Fibroblast of the aortic adventitia (primary cell): Measurements from ENCODE around the gene GTF2A1. TPM values are rescaled to one million over a fixed set of nuclear protein-coding genes. Genes with fewer than 3 reads are reported as not detected.

ENCODE experiments used
- DNase-seq: peaks from one replicate; pipeline ENCODE4 v3.0.0-alpha.2; 2010; ENCODE audit warnings: low read depth
- H3K4me3 ChIP-seq: 2 replicates; pipeline ENCODE4 v1.5.1; 2011; ENCODE audit warnings: low read depth, mild to moderate bottlenecking, control low read depth, low read length, moderate library complexity
- total RNA-seq: library from RNA; depleted of rRNA; stranded (reverse); fragments of >200 nt; gene quantifications from 2 replicates; pipeline ENCODE4 v1.2.3, GENCODE V29; 2012; ENCODE audit warnings: low replicate concordance
- TF ChIP-seq, protein P1 (sequence below): IDR thresholded peaks from 2 replicates; pipeline ENCODE4 v1.5.1; 2011; ENCODE audit warnings: mild to moderate bottlenecking, low read length, control low read depth, inconsistent platforms; ENCODE audit not compliant: insufficient read depth

The GTF2A1 gene
- total RNA-seq, 1 donor: 39.9 TPM

DNA sequence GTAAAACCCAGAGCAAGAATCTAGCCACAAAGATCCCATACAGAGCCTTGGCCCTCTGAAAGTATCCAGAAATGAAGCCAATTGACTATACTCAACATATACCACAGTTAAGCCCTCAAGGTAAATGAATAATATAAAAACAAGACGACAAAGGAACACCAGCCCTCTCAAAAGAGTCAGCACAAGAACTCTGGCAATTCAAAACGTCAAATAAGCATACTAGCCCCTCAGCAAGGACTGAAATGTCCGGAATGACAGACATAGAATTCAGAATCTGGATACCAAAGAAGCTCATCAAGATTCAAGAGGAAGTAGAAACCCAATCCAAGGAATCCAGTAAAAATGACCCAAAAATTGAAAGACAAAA lies 49.9 kb downstream of the GTF2A1 start:
- TF ChIP-seq, protein P1, sequence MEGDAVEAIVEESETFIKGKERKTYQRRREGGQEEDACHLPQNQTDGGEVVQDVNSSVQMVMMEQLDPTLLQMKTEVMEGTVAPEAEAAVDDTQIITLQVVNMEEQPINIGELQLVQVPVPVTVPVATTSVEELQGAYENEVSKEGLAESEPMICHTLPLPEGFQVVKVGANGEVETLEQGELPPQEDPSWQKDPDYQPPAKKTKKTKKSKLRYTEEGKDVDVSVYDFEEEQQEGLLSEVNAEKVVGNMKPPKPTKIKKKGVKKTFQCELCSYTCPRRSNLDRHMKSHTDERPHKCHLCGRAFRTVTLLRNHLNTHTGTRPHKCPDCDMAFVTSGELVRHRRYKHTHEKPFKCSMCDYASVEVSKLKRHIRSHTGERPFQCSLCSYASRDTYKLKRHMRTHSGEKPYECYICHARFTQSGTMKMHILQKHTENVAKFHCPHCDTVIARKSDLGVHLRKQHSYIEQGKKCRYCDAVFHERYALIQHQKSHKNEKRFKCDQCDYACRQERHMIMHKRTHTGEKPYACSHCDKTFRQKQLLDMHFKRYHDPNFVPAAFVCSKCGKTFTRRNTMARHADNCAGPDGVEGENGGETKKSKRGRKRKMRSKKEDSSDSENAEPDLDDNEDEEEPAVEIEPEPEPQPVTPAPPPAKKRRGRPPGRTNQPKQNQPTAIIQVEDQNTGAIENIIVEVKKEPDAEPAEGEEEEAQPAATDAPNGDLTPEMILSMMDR: no peak
- DNase-seq: no peak
- no peak overlapping the region for H3K4me3 ChIP-seq

DNA sequence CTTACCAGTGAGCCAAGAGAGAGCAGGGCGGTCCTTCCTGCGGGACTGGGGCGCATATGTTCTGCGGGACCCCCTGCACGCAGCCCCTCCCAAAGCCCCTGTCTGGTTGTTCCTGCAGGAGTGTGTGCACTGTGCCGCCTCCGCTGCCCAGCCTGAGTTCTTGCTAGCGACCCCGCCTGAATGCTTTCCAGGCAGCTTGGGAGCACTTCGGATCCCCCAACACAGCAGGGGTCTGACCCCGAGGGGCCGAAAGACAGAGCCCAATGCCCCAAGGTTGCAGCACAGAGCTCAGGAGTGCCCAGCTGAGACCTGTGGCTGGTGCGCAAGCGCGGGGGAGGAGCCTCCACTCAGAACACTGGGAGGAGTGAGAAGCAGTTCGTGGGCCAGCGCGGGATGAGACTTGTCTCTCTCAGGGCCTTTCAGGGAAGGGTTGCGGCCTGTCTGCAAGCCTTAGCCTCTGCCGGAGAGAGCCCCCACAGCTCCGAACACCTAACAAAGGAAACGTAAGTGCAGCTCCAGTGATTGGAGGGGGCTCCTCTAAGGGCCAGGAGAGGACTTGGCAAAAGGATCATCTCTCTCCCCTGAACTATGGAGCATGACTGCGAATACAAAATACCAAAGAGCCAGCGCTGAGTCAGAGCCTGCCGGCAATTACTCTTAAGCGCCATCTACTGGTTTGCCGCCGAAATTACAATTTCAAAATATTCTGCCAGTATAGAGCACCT lies 50.5 kb downstream of the GTF2A1 start:
- peak overlapping the region; percentile 81 for H3K4me3 ChIP-seq
- peak; percentile 88 for DNase-seq
- TF ChIP-seq, protein P1: peak; percentile 94

DNA sequence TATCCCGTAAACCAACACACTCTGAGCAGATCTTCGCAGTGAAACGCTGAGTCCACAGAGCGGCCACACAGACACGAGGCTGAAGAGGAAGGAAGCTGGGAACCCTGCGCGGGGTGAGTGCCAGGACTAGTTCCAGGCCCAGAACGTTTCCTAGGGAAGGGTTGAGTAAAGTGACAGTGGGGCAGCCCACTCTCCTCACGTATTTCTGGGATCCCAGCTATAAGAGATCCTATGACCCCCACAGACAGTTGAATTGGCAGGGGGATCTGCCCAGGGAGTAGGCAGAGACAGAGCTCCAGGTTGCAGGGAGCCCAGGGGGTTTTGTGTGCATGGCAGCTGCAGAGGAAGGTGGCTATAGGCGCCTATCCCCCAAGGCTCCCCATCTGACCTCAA lies 51.1 kb downstream of the GTF2A1 start:
- TF ChIP-seq, protein P1: no peak
- H3K4me3 ChIP-seq: peak overlapping the region; percentile 81
- peak; percentile 22 for DNase-seq

DNA sequence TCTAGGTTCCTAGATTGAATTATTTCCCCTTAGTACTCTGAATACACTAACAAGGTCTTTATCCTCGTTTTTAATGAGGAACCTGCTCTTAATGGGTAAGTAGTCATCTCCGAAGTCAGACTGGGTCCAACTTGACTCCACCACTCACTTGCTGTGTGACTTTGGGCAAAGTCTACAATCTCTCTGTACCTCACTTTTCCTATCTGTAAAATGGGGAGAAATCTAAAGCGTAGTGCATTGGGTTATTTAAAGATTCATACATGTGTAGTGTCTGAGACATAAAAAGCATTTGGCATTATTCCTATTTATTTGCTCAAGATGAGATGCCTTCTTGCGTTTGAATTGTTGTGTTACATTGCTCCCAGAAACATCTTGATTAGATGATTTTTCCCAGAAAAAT lies 51.5 kb downstream of the GTF2A1 start:
- no peak for DNase-seq
- TF ChIP-seq, protein P1: no peak
- peak overlapping the region; percentile 81 for H3K4me3 ChIP-seq

DNA sequence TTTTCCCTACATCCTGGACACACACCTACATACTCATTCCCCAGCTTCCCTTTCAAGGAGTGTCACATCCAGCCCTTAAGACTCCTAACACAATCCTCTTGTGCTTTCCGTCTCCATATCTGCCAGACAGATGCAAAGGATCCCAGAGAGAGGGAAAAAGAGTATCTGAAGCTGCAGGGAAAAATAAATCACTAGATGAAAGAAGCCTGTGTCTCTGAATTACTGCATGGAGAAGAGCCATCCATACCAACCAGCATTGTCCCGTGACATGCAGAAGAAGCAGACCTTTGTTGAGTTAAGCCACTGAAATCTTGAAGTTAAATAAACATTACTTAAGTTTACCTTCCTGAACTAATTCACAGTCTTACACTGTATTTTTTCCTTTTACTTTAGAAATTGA lies 54.6 kb downstream of the GTF2A1 start:
- TF ChIP-seq, protein P1: no peak
- no peak for DNase-seq
- H3K4me3 ChIP-seq: no peak overlapping the region

DNA sequence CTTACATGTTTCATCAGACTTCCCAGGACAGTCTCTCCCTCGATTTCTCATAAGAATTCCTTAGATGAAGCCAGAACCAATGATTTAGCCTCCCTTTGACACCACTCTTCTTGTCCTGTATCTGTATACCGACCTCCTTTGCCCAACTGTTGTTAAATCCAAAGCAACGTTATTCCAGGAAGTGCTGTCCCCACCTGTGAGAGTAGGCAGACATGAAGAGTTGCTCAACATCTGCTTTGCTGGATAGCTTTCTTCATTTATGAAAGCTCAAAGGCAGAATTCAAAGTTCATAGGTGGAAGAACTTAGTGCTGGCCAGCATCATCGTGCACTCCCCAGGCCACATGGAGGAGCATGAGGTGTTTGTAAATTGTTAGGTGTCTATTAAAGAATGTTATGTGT lies 55.6 kb downstream of the GTF2A1 start:
- no peak for DNase-seq
- TF ChIP-seq, protein P1: no peak
- no peak overlapping the region for H3K4me3 ChIP-seq

DNA sequence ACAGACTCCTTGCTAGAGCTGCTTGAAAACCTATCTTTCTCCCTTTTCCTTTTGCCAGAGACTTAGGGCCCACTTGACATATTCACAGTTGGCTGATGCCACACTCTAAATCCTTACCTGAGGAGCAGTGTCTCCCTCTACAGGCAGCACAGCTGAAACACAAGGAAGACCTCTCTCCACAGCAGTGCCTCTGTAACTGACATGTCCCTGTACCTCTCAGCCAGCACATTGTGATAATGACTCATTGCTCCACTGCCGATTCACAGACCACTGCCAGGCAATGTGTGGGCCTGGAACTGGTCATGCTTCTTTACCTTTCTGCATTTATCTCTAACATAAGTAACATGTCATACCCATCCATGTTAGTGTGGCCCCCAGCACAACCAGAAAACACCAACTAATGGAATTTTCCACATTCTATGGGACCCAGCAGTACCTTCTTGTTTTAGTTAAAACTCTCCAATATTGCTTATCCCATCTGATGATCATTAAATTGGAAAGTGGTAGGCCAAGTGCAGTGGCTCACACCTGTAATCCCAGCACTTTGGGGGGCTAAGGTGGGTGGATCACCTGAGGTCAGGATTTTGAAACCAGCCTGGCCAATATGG lies 56.5 kb downstream of the GTF2A1 start:
- H3K4me3 ChIP-seq: no peak overlapping the region
- TF ChIP-seq, protein P1: peak; percentile 60
- DNase-seq: peak; percentile 72
